H1 (cell line): ENCODE results near the gene NCOA1. TPM values are rescaled to one million over a fixed set of nuclear protein-coding genes. Genes with fewer than 3 reads are reported as not detected.

Source experiments
- RAD21 ChIP-seq, 2 experiments: IDR thresholded peaks in 1 of 2; conservative IDR thresholded peaks in 1 of 2; 2 replicates each; pipeline ENCODE4 v1.6.1; 2011; ENCODE audit warnings: low read depth in 2 of 2, low read length in 2 of 2, improper control_type of control experiment in 1 of 2, inconsistent platforms in 1 of 2, mild to moderate bottlenecking in 1 of 2, moderate library complexity in 1 of 2
- polyA plus RNA-seq, 7 experiments: library from polyadenylated mRNA; depleted of rRNA in 3 of 7; stranded (reverse) in 5 of 7; unstranded in 2 of 7; fragments of >200 nt in 5 of 7; fragments of 200-250 nt in 2 of 7; gene quantifications; 1 replicate in 5 of 7; 2 replicates in 1 of 7; 4 replicates in 1 of 7; pipeline versions ENCODE4 v1.2.1 to v1.2.3, GENCODE V29; 2011 to 2013; ENCODE audit warnings: missing spikeins in 2 of 7, mixed read lengths in 2 of 7
- total RNA-seq: library from RNA; stranded (reverse); fragmentation: NEBNext Ultra II Directional; extraction: Animal tissue kit (Norgen Biotek cat#: 25700); gene quantifications from 2 replicates; pipeline ENCODE4 v1.2.1, GENCODE V29; 2021

Gene NCOA1
- total and polyA plus RNA-seq, 2 of the 8 experiments (the other 6 are each of a cell fraction or from before 2014, with no cell fraction given): 12.8 to 17.9 TPM

- no peak for TF ChIP-seq RAD21 (IDR thresholded peaks at IDR 0.05 in 1 of 2, conservative IDR thresholded peaks at IDR 0.05 in 1 of 2; ENCODE audit: low read depth in 2 of 2, low read length in 2 of 2)
Observed at GRCh38 chr2:24497685-24498084, 6.6 kb downstream of the NCOA1 start (continued).
